Activated T-cell treated with anti-CD3 and anti-CD28 coated beads for 24 hours (primary cell): Measurements from ENCODE around the gene EHBP1.

Source experiments
- DNase-seq: peaks from one replicate; pipeline ENCODE4 v3.0.0-alpha.2; 2020; ENCODE audit warnings: low read depth

Gene EHBP1

DNA sequence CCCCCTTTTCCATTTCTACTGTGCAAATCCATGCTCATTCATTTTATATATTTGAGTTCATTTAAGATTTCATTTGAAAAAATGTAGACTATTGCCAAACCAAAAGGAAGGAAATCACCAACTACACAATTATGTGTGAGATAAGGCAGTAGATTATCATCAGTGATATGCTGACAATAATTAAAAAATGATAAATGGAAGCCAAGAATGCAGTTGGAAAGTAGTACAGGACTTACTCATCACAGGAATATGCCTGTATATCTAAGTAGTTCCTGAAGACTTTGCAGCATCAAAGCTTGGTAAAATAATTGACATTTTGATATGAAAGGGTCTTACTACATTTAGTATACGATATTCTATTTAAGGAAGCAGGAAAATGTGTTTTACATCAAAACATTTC, 179.0 kb downstream of the EHBP1 start:
- DNase-seq = no peak

DNA sequence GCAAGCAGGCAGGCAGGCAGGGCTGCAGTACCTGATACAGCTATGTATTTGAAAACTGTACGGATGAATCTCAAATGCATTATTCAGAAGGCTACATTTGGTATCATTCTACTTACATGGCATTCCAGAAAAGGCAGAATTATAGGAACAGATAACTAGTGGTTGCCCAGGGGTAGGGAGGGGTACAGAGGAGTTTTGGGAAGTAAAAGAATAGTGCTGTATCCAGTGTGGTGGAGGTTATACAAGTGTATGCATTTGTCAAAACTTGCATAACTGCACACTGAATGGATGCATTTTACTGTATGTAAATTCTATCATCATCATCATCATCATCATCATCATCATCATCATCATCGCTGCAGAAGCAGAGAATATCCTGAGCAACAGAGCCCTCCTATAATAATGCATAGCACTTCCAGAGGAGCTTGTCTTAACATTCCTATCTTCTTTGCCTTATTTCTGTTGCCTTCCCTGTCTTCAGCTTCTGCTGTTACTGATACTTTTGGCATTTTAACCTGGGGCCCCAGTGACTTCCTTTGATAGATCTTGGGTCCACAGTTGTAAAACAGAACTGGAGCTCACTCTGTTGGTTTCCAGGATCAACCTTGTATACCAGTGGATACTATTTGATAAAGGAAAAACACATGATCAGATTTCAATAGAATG, 189.6 kb downstream of the EHBP1 start:
- DNase-seq = no peak

DNA sequence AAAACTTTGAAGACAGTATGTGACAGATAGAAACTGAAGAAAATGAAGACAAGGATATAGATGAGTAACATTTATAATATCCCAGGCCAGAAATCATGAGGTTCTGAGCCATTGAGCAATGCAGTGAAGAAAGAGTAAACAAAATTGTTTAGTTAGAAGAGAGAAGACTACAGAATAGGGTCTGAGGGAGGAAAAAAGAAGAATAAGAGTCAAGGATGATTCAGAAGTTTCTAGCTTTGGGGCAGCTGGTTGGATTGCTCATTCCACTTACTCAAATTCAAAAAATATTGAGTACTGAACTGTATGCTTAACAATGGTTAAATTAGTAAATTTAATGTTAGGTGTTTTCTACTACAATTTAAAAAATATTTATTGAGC, 190.1 kb downstream of the EHBP1 start:
- DNase-seq = no peak

DNA sequence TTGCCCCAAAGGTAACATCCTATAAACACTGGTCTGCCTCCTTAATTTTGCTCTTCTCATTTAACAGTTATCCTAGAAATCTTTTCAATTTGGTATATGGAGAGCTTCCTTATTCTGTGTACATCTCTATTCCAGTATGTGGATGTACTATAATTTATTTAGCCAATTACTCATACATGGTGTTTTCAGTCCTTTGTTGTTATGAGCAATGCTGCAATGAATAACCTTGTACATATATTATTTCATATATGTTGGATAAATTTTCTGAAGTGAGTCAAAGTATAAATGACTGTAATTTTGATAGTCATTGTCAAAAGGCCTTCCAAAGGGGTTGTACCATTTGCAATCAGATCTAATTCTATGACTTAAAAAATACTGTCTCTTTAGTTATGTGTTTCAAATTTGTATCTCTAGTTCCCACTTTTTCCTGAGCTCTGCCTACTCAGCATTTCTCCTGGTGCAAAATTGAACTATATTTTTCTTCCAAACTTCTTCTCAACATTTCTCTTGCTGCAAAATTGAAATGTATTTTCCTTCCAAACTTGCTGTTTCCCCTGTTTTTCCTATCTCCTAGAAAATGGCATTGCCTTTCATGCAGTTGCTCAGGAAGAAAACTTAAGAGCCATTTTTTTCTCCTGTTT, 191.8 kb downstream of the EHBP1 start:
- no peak for DNase-seq

DNA sequence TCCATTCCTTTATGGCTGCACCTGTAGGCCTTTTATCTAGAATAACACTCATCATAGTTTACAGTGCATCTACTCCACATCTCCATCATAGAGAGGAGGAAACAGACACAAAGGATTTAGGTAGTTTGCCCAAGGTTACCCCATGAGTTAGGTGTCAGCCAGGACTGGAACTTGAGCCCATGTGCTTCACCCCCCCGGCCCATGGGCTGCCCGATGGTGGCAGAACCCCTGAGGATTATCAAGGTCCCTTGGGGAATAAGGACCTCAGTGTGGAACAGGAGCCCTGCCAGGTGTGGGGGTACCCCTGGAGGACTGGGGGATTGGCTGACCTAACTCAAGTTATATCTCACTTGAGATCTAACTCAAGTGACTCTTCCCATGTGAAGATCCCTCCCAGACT, 198.8 kb downstream of the EHBP1 start:
- DNase-seq = no peak

DNA sequence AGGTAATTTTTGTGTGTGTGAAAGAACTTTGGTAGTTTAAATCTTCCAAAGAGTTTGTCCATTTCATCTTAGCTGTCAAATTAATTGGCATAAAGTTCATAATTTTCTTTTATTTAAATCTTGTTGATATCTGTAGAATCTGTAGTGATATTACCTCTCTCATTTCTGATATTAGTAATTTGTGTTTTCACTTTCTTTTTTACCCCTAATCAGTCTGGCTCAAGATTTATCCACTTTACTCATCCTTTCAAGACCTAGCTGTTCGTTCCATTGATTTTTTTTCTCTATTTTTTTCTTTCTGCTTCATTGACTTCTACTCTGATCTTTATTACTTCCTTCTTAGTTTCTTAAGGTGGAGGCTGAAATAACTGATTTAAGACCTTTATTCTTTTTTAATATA, 202.6 kb downstream of the EHBP1 start:
- DNase-seq = no peak

DNA sequence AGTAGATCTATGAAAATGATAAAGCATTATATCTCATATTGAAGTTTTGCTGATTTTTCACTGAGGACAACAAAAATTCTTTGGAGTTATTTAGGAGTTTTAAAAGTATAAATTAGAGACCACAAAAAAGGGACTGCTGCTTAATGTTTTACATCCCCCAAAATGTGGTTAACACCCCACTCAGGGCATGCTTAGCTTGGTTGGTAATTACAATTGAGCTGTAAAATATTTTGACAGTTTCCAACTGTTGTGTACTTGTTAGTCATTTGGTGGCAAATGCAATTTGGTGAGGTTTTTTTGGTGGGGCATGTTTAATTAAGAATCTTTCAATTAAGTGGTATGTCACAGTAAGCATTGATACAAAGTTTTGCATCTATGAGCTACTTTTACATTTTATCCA, 207.8 kb downstream of the EHBP1 start:
- no peak for DNase-seq

DNA sequence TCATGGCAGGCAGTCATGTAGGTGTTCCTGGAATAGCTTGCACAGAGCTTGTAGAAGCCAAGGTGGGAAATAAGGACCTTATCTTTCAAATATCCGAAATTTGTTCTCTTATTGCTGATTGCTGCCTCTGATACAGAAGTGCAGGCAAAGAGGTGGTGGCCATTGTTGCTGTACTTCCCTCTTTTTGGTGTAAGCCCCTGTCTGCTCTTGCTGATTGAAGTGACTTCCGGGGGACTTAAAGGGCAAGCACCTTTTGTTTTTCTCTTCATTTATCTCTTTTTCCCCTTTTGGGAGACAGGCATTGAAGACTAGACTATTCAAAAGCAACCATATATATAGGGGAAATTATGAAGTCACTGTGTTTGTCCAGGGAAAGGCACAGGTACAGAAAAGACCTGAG, 213.5 kb downstream of the EHBP1 start:
- DNase-seq = no peak

DNA sequence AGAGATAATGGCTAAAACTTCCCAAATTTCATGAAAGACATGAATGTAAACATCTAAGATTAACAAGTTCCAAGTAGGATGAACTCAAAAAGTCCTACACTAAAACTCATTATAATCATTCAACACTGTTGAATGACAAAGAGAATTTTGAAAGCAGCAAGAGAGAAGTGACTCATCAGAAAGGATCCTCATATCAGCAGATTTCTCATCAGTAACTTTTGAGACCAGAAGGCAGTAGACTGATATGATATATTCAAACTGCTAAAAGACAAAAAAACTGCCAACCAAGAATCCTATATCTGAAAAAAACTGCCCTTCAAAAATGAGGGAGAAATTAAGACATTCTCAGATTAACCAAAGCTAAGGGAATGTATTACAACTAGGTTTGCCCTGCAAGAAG, 214.6 kb downstream of the EHBP1 start:
- no peak for DNase-seq

DNA sequence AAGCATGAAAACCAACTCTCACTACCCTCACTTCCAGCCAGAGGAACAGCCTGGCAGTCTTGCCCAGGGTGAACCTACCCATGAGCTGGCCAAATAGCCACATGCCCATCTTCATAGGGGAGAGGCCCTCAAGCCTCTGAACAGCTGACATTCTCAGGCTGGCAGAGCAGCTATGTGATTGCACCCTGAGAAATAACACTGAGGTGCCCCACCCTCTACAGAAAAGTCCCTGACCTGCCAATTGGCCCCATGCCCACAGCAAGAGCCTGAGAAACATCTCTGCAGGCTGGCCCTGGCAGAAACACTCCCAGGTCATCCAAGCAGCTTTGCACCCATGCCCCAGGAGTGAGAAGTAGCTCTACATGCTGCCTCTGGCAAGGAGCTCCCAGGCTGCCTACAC, 217.7 kb downstream of the EHBP1 start:
- DNase-seq = no peak

DNA sequence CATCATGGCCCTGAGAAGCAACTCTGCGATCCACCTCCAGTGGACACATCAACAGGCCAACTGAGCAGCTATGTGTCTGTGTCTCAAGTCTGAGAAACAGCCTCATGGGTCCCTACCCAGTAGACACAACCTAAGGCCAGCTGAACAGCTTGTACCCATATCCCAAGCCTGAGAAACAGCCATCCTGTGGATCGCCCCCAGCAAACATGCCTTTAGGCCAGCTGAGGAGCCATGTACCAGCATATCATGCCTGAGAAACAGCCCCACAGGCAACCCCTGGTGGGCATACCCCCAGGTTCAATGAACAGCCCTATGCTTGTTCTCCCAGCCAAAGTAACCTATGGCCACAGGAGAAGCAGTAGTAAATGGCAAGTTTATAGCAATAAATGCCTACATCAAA, 218.4 kb downstream of the EHBP1 start:
- DNase-seq = no peak

DNA sequence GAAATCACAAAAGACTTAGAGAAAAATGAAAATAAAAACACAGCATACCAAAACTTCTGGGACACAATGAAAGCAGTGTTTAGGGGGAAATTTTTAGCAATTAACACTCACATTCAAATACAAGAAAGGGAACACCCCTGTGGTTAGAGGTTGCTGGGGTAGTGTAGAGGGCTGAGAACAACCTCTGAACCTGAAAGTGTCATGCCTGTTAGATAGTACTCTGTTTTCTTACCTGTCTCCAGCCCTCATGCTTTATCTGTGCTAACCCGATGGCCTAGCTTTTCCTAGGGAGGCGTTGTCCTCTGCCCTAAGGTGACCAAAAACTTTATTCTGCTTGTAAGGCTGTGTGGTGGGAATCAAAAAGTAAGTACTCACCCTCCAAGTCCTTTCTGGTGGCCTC, 222.5 kb downstream of the EHBP1 start:
- DNase-seq = no peak

DNA sequence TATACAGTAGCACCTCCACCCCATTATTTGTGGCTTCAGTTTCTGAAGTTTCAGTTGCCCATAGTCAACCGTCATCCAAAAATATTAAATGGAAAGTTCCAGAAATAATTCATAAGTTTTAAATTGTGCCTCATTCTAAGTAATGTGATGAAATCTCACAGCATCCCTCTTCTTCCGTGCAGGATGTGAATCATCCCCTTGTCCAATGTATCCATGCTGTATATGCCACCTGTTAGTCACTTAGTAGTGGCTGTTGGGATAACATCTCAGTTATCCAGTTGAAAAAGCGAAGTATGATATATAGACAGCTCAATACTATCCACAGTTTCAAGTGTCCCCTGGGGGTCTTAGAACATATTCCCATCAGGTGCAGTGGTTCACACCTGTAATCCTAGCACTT, 226.0 kb downstream of the EHBP1 start:
- no peak for DNase-seq

DNA sequence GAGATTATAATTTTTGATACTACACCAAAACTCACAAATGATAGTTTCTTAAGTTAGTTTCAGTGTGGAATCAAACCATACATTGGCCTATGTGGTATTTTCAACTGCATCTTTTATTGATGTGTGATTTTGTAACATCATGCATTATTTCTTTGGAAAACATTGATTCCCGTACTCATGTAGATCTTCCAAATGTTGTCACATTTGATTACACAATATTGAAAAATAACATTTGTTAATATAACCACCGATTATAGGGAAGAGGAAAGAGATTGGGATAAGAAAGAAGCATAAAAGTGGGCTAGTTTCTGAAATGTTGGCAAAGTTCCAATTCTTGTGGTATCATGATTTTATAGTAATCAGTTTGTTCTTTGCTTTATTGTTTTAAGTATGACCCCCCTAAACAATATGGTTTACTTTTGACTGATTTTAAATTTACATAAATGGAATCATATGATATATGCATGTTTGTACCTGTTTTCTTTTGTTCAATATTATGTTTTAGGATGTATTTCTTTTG, 227.9 kb downstream of the EHBP1 start:
- no peak for DNase-seq

DNA sequence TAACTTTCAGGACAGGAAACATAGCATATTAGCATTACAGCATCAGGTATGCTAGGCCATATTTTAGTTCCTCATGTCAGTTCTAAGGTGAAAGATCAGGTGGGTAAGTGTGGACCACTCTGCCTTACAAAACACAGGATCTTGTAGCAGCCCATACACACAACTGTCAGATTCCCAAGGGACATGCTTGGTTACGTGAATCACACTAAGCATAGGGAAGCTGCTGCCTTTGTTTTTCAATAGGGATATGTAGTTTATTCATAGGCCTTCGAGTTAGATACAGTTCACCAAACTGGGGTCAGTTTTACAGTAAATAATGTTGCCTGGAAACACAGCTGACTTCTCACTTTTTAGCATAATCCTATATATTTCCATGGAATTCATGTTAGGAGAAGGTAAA, 229.0 kb downstream of the EHBP1 start:
- no peak for DNase-seq

DNA sequence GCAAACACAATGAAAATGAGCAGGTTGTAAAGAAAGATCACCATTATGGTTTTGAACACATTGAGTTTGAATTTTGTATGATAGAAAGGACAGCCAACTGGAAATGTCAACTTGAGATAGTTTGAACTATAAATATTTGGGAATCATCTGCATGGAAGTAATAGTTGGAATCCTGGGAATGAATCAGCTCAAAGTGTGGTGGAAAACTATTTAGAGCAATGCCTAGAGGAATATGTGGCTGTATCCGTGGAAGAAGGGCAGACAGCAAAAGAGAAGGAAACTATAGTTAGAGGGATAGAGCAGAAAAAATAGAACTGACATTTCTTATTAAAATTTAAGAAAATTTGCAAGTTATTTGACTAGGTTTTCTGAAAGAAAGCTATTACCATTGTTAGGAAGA, 232.6 kb downstream of the EHBP1 start:
- no peak for DNase-seq

DNA sequence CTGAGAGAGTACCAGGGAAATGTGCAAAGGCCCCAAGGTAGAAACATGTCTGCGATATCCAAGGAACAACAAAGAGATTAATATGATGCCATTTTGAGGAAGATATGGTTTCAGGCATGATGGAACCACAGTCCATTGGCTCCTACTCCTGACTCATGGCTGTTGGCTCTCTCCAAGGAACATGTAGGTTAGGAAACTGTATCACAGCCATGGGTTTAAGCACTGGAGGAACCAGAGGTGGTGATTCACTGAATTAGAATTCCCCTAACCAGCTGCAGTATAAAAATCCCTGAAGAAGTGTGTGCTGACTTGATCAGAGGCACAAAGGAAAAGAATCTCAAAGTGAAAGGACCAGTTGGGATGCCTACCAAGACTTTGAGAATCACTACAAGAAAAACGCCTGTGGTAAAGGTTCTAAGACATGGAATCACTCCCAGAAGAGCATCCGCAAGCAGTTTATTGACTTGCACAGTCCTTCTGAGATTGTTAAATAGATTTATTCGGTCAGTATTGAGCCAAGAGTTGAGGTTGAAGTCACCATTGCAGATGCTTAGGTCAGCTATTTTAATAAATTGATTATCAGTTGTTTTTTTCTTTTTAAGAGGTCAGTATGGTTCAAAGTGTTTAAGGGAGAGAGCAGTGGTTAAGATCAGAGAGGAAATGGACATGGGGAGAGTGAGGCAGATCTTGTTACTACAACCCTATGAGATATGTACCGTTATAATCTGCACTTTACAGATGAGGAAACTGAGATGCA, 234.4 kb downstream of the EHBP1 start:
- no peak for DNase-seq

DNA sequence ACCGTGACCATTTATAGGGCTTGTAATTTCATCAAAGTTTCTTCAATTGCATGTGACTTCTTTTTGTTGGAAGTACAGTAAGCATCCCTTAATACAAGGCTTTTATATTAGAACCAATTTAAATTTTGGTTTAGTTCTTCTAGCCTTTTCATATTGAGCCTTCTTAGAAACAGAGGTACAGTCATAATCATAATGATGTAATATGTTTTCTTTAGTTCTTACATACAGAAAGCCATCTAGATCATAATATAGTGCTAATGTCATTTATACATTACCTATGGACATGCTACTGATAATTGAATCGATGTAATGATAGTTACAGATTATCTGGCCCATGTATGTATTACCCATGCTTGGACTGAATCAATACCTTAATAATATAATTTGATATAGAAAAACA, 235.2 kb downstream of the EHBP1 start:
- no peak for DNase-seq

DNA sequence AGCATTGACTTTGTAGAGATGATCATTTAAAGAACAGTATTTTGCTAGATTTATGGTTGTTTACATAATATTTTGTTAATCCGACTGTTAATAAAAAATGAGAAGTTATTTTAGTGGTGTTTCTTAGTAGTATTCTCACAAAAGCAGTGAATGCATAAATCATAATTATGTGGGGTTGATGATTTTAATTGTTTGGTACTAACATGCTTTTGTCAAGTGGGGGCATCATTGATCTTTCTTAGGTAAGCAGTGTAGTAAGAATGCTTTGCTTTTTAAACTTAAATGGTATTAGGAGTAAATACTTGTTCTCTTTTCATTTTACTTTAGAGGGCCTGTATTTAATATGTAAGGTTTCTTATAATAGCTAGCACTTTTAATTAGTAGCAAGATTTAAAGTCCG, 235.9 kb downstream of the EHBP1 start:
- no peak for DNase-seq

DNA sequence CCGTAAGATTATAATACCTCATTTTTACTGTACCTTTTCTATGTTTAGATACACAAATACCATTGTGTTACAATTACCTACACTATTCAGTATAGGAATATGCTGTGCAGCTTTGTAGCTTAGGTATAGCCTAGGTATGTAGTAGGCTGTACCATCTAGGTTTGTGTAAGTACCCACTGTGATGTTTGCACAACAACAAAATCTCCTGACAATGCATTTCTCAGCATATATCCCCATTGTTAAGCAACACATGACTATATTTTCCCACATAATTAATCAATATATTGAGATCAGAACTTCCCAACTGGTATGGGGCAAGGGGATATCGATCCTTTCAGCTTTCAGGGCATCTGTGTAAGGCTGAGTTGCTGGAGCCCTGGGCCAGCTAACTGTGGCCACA, 238.8 kb downstream of the EHBP1 start:
- DNase-seq = no peak

DNA sequence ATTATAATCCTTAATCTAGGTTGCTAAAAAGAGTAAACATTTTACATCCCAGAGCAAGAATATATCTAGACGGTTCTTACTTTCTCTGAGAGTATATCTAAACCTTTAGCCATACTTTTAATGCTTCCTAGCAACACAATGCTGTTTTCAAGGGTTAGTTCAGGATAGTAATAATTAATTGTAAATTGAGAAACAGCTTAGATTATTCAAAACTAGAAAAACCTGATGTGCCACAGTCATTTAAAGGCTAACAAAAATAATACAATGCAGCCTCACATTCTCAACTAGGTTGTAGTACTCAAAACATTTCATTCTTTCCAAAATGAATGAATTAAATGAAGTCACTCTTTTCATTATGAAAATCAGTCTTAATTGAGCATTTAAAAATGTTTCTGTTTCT, 241.9 kb downstream of the EHBP1 start:
- no peak for DNase-seq

DNA sequence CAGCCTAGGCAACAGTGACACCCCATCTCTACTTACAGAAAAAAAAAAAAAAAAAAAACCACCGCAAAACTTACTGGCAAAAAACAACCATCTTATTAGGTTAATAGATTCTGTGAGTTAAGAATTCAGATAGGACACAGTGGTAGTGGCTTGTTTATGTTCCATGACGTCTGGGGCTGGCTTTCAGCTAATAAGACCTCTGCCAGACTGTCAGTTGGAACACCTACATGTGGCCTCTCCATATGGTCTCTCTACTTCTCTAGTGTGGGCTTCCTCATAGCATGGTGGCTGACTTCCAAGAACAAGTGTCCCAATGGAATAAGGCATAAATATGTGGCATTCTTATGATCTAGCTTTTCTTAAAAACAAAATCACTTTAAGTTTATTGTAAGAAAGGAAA, 251.1 kb downstream of the EHBP1 start:
- DNase-seq = no peak

DNA sequence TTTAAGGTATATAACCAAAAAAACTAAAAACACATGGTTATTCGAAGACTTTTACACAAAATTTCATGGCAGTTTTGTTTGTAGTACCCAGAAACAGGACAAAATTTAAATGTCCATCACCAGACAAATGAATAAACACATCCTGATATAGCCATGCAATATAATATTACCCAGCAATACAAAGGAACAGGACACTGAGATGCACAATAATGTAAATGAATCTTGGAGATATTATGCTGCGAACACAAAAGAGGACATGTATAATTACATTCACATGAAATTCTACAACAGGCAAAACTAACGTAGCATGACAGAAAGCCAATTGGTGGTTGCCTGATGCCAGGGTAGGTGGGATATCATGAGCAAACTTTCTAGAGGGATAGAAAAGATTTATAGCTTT, 252.7 kb downstream of the EHBP1 start:
- DNase-seq = no peak
